GM18873 (cell line): ENCODE measurements around the gene PCDHGB4.
"Not testable (repeated sequence)": the region's sequence is repeated elsewhere in the genome, so short reads cannot be mapped to it uniquely, and the experiment has no call there.

ENCODE experiments used
- ATAC-seq: cut with Tn5 transposase; IDR thresholded peaks from one replicate; pipeline ENCODE4 v1.9.1; 2021; ENCODE audit warnings: mild to moderate bottlenecking, moderate library complexity, moderate number of reproducible peaks; ENCODE audit not compliant: unreplicated experiment, low FRiP score

PCDHGB4 gene

GRCh38 chr5:141366016-141366896, 21.2 kb upstream of the PCDHGB4 start:
- ATAC-seq: no peak

GRCh38 chr5:141369994-141370848, 17.3 kb upstream of the PCDHGB4 start, which contains the start of gene PCDHGB3:
PCDHGB3 (plus strand) TSS chr5:141370242; CDS start chr5:141370395, 153 bp downstream.
- no peak for ATAC-seq

- no peak for ATAC-seq
These were observed 15.7 kb upstream of the PCDHGB4 start for GRCh38 chr5:141371572-141372475.

DNA sequence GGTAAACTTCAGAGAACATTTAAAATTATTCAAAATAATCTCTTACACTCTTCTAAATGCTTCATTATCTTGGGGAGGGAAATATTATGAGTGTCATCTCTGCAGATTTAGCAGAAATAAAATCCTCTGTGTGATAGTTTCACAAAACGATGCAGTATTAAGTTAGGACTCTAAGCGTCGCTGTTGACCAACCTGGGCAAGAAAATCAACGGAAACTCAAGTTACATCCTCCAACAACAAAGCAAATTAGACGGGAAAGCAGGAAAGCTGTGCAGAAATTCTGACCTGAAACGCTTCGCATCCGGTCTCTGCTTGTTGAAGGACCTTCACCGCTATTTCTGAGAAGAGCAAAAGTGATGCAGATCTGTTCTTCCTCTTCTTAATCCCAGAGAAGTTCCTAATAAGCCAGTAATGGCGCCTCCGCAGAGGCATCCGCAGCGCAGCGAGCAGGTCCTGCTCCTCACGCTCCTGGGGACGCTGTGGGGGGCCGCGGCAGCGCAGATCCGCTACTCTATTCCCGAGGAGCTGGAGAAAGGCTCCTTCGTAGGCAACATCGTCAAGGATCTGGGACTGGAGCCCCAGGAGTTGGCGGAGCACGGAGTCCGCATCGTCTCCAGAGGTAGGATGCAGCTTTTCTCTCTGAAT, 13.7 kb upstream of the PCDHGB4 start, which contains the start of gene PCDHGA6:
Gene PCDHGA6 (plus strand): TSS at position 219 of the 645 bp plus-strand sequence. CDS start 193 bp downstream, at position 412.
- no peak for ATAC-seq

- ATAC-seq: no peak
These were observed 12.9 kb upstream of the PCDHGB4 start for GRCh38 chr5:141374627-141375026.

DNA sequence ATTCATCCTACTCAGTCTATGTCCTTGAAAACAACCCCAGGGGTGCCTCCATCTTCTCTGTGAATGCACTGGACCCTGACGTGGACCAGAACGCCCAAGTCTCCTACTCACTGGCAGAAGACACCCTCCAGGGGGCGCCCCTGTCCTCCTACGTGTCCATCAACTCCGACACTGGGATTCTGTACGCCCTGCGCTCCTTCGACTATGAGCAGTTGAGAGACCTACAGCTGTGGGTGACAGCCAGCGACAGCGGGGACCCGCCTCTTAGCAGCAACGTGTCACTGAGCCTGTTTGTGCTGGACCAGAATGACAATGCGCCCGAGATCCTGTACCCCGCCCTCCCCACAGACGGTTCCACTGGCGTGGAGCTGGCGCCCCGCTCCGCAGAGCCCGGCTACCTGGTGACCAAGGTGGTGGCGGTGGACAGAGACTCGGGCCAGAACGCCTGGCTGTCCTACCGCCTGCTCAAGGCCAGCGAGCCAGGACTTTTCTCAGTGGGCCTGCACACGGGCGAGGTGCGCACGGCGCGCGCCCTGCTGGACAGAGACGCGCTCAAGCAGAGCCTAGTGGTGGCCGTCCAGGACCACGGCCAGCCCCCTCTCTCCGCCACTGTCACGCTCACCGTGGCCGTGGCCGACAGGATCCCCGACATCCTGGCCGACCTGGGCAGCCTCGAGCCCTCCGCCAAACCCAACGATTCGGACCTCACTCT, 11.9 kb upstream of the PCDHGB4 start:
- not testable (repeated sequence) for ATAC-seq

GRCh38 chr5:141382469-141383294, 4.8 kb upstream of the PCDHGB4 start, which contains the start of gene PCDHGA7:
PCDHGA7 (plus strand) TSS chr5:141382742; CDS start chr5:141382900, 158 bp downstream.
- ATAC-seq: no peak

DNA sequence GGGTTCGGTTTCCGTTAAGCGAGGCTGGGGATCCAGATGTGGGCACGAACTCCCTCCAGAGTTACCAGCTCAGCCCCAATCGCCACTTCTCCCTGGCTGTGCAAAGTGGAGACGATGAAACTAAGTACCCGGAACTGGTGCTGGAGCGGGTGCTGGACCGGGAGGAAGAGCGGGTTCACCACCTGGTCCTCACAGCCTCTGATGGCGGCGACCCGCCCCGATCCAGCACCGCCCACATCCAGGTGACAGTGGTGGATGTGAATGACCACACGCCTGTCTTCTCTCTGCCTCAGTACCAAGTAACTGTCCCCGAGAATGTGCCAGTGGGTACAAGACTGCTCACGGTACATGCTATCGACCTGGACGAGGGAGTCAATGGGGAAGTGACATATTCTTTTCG, 4.2 kb upstream of the PCDHGB4 start:
- no peak for ATAC-seq

GRCh38 chr5:141384471-141385267, 2.8 kb upstream of the PCDHGB4 start:
- no peak for ATAC-seq

DNA sequence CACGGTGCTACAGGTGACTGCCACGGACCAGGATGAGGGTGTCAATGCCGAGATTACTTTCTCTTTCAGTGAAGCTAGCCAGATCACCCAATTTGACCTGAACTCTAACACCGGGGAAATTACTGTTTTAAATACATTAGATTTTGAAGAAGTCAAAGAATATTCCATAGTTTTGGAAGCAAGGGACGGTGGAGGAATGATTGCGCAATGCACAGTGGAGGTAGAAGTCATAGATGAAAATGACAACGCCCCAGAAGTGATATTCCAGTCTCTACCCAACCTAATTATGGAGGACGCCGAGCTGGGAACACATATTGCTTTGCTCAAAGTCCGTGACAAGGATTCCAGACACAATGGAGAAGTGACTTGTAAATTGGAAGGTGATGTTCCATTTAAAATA, 1.2 kb downstream of the PCDHGB4 start:
- no peak for ATAC-seq

DNA sequence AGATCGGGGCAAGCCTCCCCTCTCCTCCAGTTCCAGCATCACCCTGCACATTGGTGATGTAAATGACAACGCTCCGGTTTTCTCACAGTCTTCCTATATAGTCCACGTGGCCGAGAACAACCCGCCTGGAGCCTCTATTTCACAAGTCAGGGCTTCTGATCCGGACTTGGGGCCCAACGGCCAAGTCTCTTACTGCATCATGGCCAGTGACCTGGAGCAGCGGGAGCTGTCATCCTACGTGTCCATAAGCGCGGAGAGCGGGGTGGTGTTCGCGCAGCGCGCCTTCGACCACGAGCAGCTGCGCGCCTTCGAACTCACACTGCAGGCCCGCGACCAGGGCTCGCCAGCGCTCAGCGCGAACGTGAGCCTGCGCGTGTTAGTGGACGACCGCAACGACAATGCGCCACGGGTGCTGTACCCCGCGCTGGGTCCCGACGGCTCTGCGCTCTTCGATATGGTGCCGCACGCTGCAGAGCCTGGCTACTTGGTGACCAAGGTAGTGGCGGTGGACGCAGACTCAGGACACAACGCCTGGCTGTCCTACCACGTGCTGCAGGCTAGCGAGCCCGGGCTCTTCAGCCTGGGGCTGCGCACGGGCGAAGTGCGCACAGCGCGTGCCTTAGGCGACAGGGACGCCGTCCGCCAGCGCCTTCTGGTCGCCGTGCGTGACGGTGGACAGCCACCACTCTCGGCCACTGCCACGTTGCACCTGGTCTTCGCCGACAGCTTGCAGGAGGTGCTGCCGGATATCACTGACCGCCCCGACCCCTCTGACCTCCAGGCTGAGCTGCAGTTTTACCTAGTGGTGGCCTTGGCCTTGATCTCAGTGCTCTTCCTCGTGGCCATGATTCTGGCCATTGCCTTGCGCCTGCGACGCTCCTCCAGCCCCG, 1.9 kb downstream of the PCDHGB4 start:
- no peak for ATAC-seq

DNA sequence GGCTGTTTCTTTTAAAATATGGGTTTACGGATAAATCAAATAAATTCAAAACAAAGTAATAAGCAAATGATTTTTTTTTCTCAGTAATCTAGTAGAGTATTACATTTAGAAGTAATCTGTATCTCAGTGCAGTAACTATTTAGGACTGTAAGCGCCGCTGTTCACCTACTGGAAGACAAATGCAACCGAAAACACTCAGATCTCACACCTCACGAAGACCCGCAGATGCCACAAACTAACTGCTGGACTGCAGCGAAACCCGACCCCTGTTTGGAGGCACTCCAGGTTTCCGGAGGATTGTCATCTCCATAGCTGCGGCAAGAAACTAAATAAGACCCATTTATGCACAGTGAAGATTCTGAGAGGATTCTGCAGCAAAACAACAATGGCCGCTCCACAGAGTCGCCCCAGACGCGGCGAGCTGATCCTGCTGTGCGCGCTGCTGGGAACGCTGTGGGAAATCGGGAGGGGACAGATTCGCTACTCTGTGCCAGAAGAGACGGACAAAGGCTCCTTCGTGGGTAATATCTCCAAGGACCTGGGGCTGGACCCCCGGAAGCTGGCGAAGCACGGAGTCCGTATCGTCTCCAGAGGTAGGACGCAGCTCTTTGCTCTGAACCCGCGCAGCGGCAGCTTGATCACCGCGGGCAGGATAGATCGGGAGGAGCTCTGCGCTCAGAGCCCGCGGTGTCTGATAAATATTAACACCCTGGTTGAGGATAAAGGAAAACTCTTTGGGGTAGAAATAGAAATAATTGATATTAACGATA, 5.1 kb downstream of the PCDHGB4 start, which contains the start of gene PCDHGA8:
Gene PCDHGA8 (plus strand): TSS at position 205 of the 770 bp plus-strand sequence. CDS start 181 bp downstream, at position 386.
- ATAC-seq: no peak

- no peak for ATAC-seq
These were observed 5.8 kb downstream of the PCDHGB4 start for GRCh38 chr5:141393267-141393666.

- ATAC-seq: not testable (repeated sequence)
These were observed 7.1 kb downstream of the PCDHGB4 start for GRCh38 chr5:141394401-141395187.
